NCI-H2081 (cell line): Measurements from ENCODE around the gene FGF19.

ENCODE experiments used
- DNase-seq, 2 experiments: peaks; one replicate each; lab custom pipeline; 2025; lab: John Stamatoyannopoulos, UW

The FGF19 gene

GRCh38 chr11:69656536-69657455, 47.0 kb downstream of the FGF19 start:
- DNase-seq: no peak

DNA sequence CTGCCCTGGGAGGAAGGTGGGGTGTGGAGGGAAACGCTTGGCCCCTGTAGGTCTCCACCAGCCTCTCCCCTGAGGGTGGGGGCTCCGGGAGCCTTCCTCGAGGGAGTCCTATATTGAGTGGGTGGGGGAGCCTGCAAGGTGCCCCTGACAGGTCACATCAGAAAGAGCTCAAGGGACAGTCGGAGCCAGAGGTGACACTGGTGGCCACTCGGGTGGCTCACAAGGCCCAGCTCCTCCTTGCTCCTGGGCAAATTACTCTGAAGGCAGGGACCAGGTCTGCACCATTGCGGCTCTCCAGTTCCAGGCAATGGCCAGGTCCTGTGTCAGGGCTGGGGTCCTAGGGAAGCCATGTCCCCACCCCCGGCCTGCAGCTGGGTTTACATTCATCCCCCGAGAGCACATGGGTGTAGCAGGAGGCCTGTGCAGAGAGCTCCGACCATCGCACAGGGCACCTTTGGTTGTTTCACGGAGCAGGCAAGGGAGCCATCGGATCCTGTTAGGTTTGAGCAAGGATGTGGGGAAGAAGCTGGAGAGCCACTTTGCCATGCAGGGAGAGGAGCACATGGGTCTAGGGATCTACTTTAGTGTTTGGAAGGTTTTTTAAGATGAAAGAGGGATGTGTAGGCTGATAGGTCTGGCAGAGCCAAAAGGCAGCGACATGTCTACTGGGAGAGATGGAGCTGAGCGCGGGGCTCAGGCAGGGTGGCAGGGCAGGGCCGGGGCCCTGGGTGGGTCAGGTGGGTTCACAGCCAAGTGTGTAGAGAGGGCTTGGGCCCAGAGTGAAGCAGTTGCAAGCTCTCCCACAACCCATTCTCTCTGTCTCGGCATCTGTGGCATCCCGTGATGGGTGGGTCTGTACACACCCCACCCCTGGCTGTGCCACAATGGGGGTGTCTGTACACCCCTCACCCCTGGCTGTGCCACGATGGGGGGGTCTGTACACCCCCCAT, 48.1 kb downstream of the FGF19 start:
- no peak for DNase-seq

DNA sequence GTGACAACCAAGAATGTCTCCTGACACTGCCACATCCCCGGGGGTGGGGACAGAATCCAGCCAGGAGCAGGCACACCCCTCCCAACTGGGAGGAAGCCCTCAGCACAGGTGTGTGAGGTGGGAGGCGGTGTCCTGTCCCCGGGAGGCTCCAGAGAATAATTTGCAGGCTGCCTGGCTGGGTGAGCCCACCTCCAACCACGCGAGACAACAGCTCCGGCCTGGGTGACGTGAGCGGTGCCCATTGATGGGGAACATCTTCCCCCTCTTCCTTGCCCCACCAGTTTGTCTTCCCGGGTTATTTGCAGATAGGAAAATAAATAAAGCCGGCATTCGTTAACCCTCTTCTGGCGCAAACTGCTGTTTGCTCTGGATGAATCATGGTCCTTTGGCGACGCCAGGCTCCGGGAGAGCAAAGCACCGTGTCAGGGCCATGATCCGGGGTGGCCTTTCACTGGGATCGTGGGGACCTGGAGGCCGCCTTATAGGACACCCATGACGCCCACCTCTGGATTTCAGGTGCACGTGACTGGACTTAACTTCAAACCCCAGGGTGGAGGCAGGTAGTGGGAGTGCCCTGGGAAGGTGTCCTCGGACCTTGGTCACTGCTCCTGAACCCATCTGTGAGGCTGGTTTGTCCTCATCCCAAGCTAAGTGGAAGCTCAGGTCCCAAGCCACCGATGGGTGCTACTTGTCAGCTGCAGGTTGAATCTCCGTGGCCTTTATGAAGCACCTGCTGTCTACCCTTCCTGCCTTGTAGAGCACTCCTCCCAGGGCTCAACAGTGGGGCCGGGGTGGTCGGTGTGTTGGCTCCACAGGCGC, 49.0 kb downstream of the FGF19 start:
- DNase-seq: no peak

- DNase-seq: no peak
These were observed 49.7 kb downstream of the FGF19 start for GRCh38 chr11:69654001-69654659.

- no peak for DNase-seq
These were observed 50.3 kb downstream of the FGF19 start for GRCh38 chr11:69653406-69653960.

GRCh38 chr11:69652999-69653398, 50.8 kb downstream of the FGF19 start:
- no peak for DNase-seq

- no peak for DNase-seq
These were observed 51.8 kb downstream of the FGF19 start for GRCh38 chr11:69651834-69652620.

DNA sequence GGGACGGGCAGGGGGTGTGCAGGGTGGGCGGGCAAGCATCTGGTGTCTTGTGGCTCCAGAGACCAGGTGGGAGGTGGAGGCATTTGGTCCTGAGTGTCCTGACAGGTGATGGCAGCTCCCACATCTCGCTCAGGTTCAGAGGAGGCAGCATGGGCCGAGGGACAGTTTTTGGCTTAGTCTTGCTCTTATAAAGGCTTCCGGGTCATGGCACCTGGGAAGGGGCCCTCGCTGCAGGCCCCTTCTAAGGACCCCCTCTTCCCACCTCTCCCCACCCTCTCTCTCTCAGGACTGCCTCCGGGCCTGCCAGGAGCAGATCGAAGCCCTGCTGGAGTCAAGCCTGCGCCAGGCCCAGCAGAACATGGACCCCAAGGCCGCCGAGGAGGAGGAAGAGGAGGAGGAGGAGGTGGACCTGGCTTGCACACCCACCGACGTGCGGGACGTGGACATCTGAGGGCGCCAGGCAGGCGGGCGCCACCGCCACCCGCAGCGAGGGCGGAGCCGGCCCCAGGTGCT, 52.9 kb downstream of the FGF19 start:
- DNase-seq: no peak

GRCh38 chr11:69650081-69650831, 53.6 kb downstream of the FGF19 start:
- DNase-seq: no peak

GRCh38 chr11:69649576-69649900, 54.3 kb downstream of the FGF19 start:
- no peak for DNase-seq

GRCh38 chr11:69648679-69649575, 54.9 kb downstream of the FGF19 start:
- no peak for DNase-seq
